ENCODE data around the gene LYRM1.
"Not testable (repeated sequence)": the region's sequence is repeated elsewhere in the genome, so short reads cannot be mapped to it uniquely, and the experiment has no call there.

Gene LYRM1

GRCh38 chr16:20931066-20931600 is 30.6 kb downstream of the LYRM1 start:
- no peak for DNase-seq (ENCODE audit: low read depth in 3 of 3)

GRCh38 chr16:20933589-20933988 is 33.0 kb downstream of the LYRM1 start:
- DNase-seq (ENCODE audit: low read depth in 3 of 3): no peak

GRCh38 chr16:20937736-20938135 is 37.2 kb downstream of the LYRM1 start:
- DNase-seq (ENCODE audit: low read depth in 3 of 3): no peak

- no peak for DNase-seq (ENCODE audit: low read depth in 3 of 3)
These were observed 37.9 kb downstream of the LYRM1 start for GRCh38 chr16:20938426-20938825.

GRCh38 chr16:20939611-20940010 is 39.0 kb downstream of the LYRM1 start:
- DNase-seq (ENCODE audit: low read depth in 3 of 3): no peak

- no peak for DNase-seq (ENCODE audit: low read depth in 3 of 3)
These were observed 40.5 kb downstream of the LYRM1 start for GRCh38 chr16:20940871-20941635.

- DNase-seq (ENCODE audit: low read depth in 3 of 3): no peak
These were observed 41.0 kb downstream of the LYRM1 start for GRCh38 chr16:20941636-20941926.

- DNase-seq (ENCODE audit: low read depth in 3 of 3): no peak
These were observed 41.7 kb downstream of the LYRM1 start for GRCh38 chr16:20942256-20942655.

- DNase-seq (ENCODE audit: low read depth in 3 of 3): no peak
These were observed 44.4 kb downstream of the LYRM1 start for GRCh38 chr16:20944861-20945574.

- DNase-seq (ENCODE audit: low read depth in 3 of 3): not testable (repeated sequence)
These were observed 45.0 kb downstream of the LYRM1 start for GRCh38 chr16:20945575-20945875.

- DNase-seq (ENCODE audit: low read depth in 3 of 3): no peak
These were observed 45.6 kb downstream of the LYRM1 start for GRCh38 chr16:20946015-20946629.

GRCh38 chr16:20948444-20948843 is 47.9 kb downstream of the LYRM1 start:
- DNase-seq (ENCODE audit: low read depth in 3 of 3): no peak

- no peak for DNase-seq (ENCODE audit: low read depth in 3 of 3)
These were observed 49.1 kb downstream of the LYRM1 start for GRCh38 chr16:20949660-20950059.

GRCh38 chr16:20950294-20950693 is 49.7 kb downstream of the LYRM1 start:
- no peak for DNase-seq (ENCODE audit: low read depth in 3 of 3)

GRCh38 chr16:20952139-20952920 is 51.8 kb downstream of the LYRM1 start:
- no peak for DNase-seq (ENCODE audit: low read depth in 3 of 3)

GRCh38 chr16:20954574-20954973 is 54.0 kb downstream of the LYRM1 start:
- no peak for DNase-seq (ENCODE audit: low read depth in 3 of 3)

GRCh38 chr16:20956319-20956718 is 55.7 kb downstream of the LYRM1 start:
- no peak for DNase-seq (ENCODE audit: low read depth in 3 of 3)

GRCh38 chr16:20957153-20957552 is 56.6 kb downstream of the LYRM1 start:
- no peak for DNase-seq (ENCODE audit: low read depth in 3 of 3)

- no peak for DNase-seq (ENCODE audit: low read depth in 3 of 3)
These were observed 60.3 kb downstream of the LYRM1 start for GRCh38 chr16:20960899-20961298.

- DNase-seq (ENCODE audit: low read depth in 3 of 3): no peak
These were observed 68.2 kb downstream of the LYRM1 start for GRCh38 chr16:20968765-20969164.

GRCh38 chr16:20969386-20969785 is 68.8 kb downstream of the LYRM1 start:
- no peak for DNase-seq (ENCODE audit: low read depth in 3 of 3)

GRCh38 chr16:20971401-20971800 is 70.8 kb downstream of the LYRM1 start:
- no peak for DNase-seq (ENCODE audit: low read depth in 3 of 3)

All from stimulated activated CD4-positive, alpha-beta T cell treated with anti-CD3 and anti-CD28 coated beads, TNF-alpha, amount 100 ng/mL, for 4 hours (primary cell).